HEK293 (cell line): Measurements from ENCODE around the gene GLB1L.

ENCODE experiments used
- CTCF ChIA-PET: fragments of 350-600 bp; formaldehyde crosslinking; extraction: SDS; loops from one replicate; lab custom pipeline; 2021; ENCODE audit warnings: antibody characterized with exemption; lab: Yijun Ruan, JAX
- POLR2A ChIA-PET: fragments of 300-600 bp; formaldehyde crosslinking; extraction: SDS; loops from one replicate; lab custom pipeline; 2020; ENCODE audit warnings: antibody characterized with exemption, inconsistent platforms; lab: Yijun Ruan, JAX
- H3K27ac ChIP-seq: fragments of 200-500 bp; sonication (Bioruptor generic); 2 replicates; pipeline ENCODE4 v1.5.1; 2014; ENCODE audit warnings: low read depth, low read length, control low read depth, inconsistent platforms; ENCODE audit errors: extremely low read depth
- H3K36me3 ChIP-seq, 2 experiments: fragments of 200-500 bp in 1 of 2; sonication (Bioruptor generic) in 1 of 2; 1 replicate in 1 of 2; 2 replicates in 1 of 2; pipeline ENCODE4 v1.5.1; 2014 to 2017; ENCODE audit warnings: inconsistent platforms in 2 of 2, low read length in 2 of 2; ENCODE audit not compliant: control insufficient read depth in 2 of 2, insufficient read depth in 1 of 2
- H3K4me1 ChIP-seq: fragments of 200-500 bp; sonication (Bioruptor generic); 2 replicates; pipeline ENCODE4 v1.5.1; 2014; ENCODE audit warnings: mild to moderate bottlenecking, low read length, inconsistent platforms; ENCODE audit not compliant: control insufficient read depth, insufficient read depth
- H3K4me3 ChIP-seq: 2 replicates; pipeline ENCODE4 v1.5.1; 2011; ENCODE audit warnings: low read depth, mild to moderate bottlenecking, control low read depth, low read length, moderate library complexity
- H3K9me3 ChIP-seq: fragments of 200-500 bp; sonication (Bioruptor generic); 2 replicates; pipeline ENCODE4 v1.5.1; 2014; ENCODE audit warnings: low read depth, low read length, inconsistent platforms; ENCODE audit not compliant: control insufficient read depth, insufficient read depth
- ATF2 ChIP-seq: fragments of 450-650 bp; formaldehyde crosslinking; IDR thresholded peaks from 2 replicates; pipeline ENCODE4 v1.5.1; 2016; ENCODE audit warnings: missing biosample characterization, missing genetic modification characterization, low read depth
- GLI2 ChIP-seq: fragments of 450-650 bp; formaldehyde crosslinking; IDR thresholded peaks from 2 replicates; pipeline ENCODE4; 2017; ENCODE audit warnings: missing biosample characterization, missing genetic modification characterization, low read depth, borderline replicate concordance
- GLIS2 ChIP-seq: fragments of 450-650 bp; formaldehyde crosslinking; IDR thresholded peaks from 2 replicates; pipeline ENCODE4 v1.5.1; 2016; ENCODE audit warnings: missing biosample characterization, missing genetic modification characterization
- KLF16 ChIP-seq: fragments of 450-650 bp; formaldehyde crosslinking; IDR thresholded peaks from 2 replicates; pipeline ENCODE4 v1.5.1; 2017; ENCODE audit warnings: missing biosample characterization, missing genetic modification characterization
- KLF9 ChIP-seq: fragments of 450-650 bp; formaldehyde crosslinking; IDR thresholded peaks from 2 replicates; pipeline ENCODE4 v1.5.1; 2016; ENCODE audit warnings: missing biosample characterization, missing genetic modification characterization, low read depth
- REST ChIP-seq: fragments of 450-650 bp; formaldehyde crosslinking; IDR thresholded peaks from 2 replicates; pipeline ENCODE4 v1.5.1; 2016; ENCODE audit warnings: missing biosample characterization, missing genetic modification characterization
- SP3 ChIP-seq: fragments of 450-650 bp; formaldehyde crosslinking; IDR thresholded peaks from 2 replicates; pipeline ENCODE4 v1.5.1; 2016; ENCODE audit warnings: missing biosample characterization, missing genetic modification characterization
- ZBTB17 ChIP-seq: fragments of 450-650 bp; formaldehyde crosslinking; IDR thresholded peaks from 2 replicates; pipeline ENCODE4 v1.5.1; 2016; ENCODE audit warnings: missing biosample characterization, missing genetic modification characterization
- ZBTB21 ChIP-seq: fragments of 450-650 bp; formaldehyde crosslinking; IDR thresholded peaks from 2 replicates; pipeline ENCODE4 v1.5.1; 2017; ENCODE audit warnings: missing biosample characterization, missing genetic modification characterization
- ZBTB49 ChIP-seq: fragments of 450-650 bp; formaldehyde crosslinking; IDR thresholded peaks from 2 replicates; pipeline ENCODE4 v1.5.1; 2016; ENCODE audit warnings: missing biosample characterization, missing genetic modification characterization, low read depth
- ZBTB8A ChIP-seq: fragments of 450-650 bp; formaldehyde crosslinking; IDR thresholded peaks from 2 replicates; pipeline ENCODE4 v1.5.1; 2016; ENCODE audit warnings: missing biosample characterization, missing genetic modification characterization
- ZIC2 ChIP-seq: fragments of 450-650 bp; formaldehyde crosslinking; IDR thresholded peaks from 2 replicates; pipeline ENCODE4 v1.5.1; 2016; ENCODE audit warnings: missing biosample characterization, missing genetic modification characterization
- ZNF335 ChIP-seq: fragments of 450-650 bp; formaldehyde crosslinking; conservative IDR thresholded peaks from 2 replicates; pipeline ENCODE4 v1.5.1; 2016; ENCODE audit warnings: missing biosample characterization, missing genetic modification characterization
- ZNF391 ChIP-seq: fragments of 450-650 bp; formaldehyde crosslinking; IDR thresholded peaks from 2 replicates; pipeline ENCODE4 v1.5.1; 2016; ENCODE audit warnings: low read depth, missing biosample characterization, missing genetic modification characterization, borderline replicate concordance
- ZNF426 ChIP-seq: fragments of 450-650 bp; formaldehyde crosslinking; IDR thresholded peaks from 2 replicates; pipeline ENCODE4 v1.5.1; 2017; ENCODE audit warnings: missing biosample characterization, missing genetic modification characterization, mild to moderate bottlenecking, inconsistent platforms, moderate library complexity
- ZNF449 ChIP-seq: fragments of 450-650 bp; formaldehyde crosslinking; IDR thresholded peaks from 2 replicates; pipeline ENCODE4 v1.5.1; 2017; ENCODE audit warnings: missing biosample characterization, mild to moderate bottlenecking, missing genetic modification characterization, moderate library complexity
- ZNF596 ChIP-seq: fragments of 450-650 bp; IDR thresholded peaks from 2 replicates; pipeline ENCODE4 v1.5.0; 2018; ENCODE audit warnings: missing biosample characterization, mild to moderate bottlenecking, missing genetic modification characterization, moderate library complexity
- ZNF629 ChIP-seq: fragments of 450-650 bp; formaldehyde crosslinking; IDR thresholded peaks from 2 replicates; pipeline ENCODE4 v1.5.1; 2017; ENCODE audit warnings: missing biosample characterization, missing genetic modification characterization
- ZNF658 ChIP-seq: fragments of 450-650 bp; formaldehyde crosslinking; IDR thresholded peaks from 2 replicates; pipeline ENCODE4; 2016; ENCODE audit warnings: missing biosample characterization, missing genetic modification characterization
- ZSCAN30 ChIP-seq: fragments of 450-650 bp; IDR thresholded peaks from 2 replicates; pipeline ENCODE4 v1.5.1; 2018; ENCODE audit warnings: missing biosample characterization, mild to moderate bottlenecking, missing genetic modification characterization, moderate library complexity

The GLB1L gene

GRCh38 chr2:219207134-219207883, 37.9 kb downstream of the GLB1L start:
- ChIA-PET POLR2A (interaction anchor here (0.6 to 2.6 kb wide), 16 partner anchors 11 to 337 kb away, joined by 3 to 42 read pairs (median 6); partner anchors contain the start of genes ABCB6, ANKZF1, ATG9A and CNPPD1), CTCF (interaction anchor here (0.7 to 3.2 kb wide), 5 partner anchors 34 to 499 kb away, joined by 3 to 8 read pairs (median 3); partner anchors contain the start of genes GLB1L and STK16)
- H3K36me3 ChIP-seq = peaks cover 9 to 46% of the 10 kb centered on the region in 2 experiments; a peak in 2 of 3 replicates
- H3K4me1 ChIP-seq = peaks cover 8% of the 10 kb centered on the region
- TF ChIP-seq ZBTB21 = no peak
- peak; percentile 35; the same call in 1 of the 2 replicates for TF ChIP-seq GLIS2
- no peak for TF ChIP-seq ZIC2 (tag by site-specific recombination)
- TF ChIP-seq KLF9 (tag by site-specific recombination) = peak; percentile 27; the same call in 1 of the 2 replicates
- peak; percentile 26; the same call in 1 of the 2 replicates for TF ChIP-seq SP3 (tag by site-specific recombination)
- peak; percentile 12; the same call in 1 of the 2 replicates for TF ChIP-seq KLF16
- TF ChIP-seq GLI2 = no peak
- TF ChIP-seq ZNF596 (tag by site-specific recombination) = no peak
- no peak for TF ChIP-seq ZBTB49
- peak; percentile 71 for TF ChIP-seq ZNF335
- peak; percentile 40 for TF ChIP-seq ZBTB17 (tag by site-specific recombination)
- no peak overlapping the region; the same call in 1 of the 2 replicates for H3K27ac ChIP-seq
- H3K9me3 ChIP-seq = no peaks in the 10 kb centered on the region
- H3K4me3 ChIP-seq = peak overlapping the region; percentile 76

GRCh38 chr2:219206328-219207133, 38.7 kb downstream of the GLB1L start, which contains the start of gene ZFAND2B:
Gene ZFAND2B, plus strand, starts transcription at chr2:219206782. Its CDS starts 206 bp downstream, at chr2:219206988.
- CTCF ChIA-PET = interaction anchor here (0.6 to 1.4 kb wide), 10 partner anchors 12 to 1980 kb away, joined by 3 to 5 read pairs (median 3); partner anchors contain the start of genes GLB1L and STK16
- POLR2A ChIA-PET = interaction anchor here (0.6 to 2.6 kb wide), 23 partner anchors 10 to 337 kb away, joined by 3 to 42 read pairs (median 4); partner anchors contain the start of genes ABCB6, ANKZF1, ATG9A and CNPPD1
- Histone ChIP-seq H3K9me3 (no peaks in the 10 kb centered on the region), H3K4me3 (peak within 1 kb of the TSS; percentile 76), H3K4me1 (peaks cover 8% of the 10 kb centered on the region), H3K27ac (peak within 1 kb of the TSS; percentile 61), H3K36me3 (peaks cover 5 to 41% of the 10 kb centered on the region in 2 experiments; a peak in 2 of 3 replicates)
- TF ChIP-seq ZNF335 = peak; percentile 50
- TF ChIP-seq ZNF449 (tag by site-specific recombination) = no peak
- TF ChIP-seq ZBTB8A (tag by site-specific recombination) = peak; percentile 88
- peak; percentile 21; the same call in 1 of the 2 replicates for TF ChIP-seq ZSCAN30 (tag by site-specific recombination)
- TF ChIP-seq REST (tag by site-specific recombination) = no peak; the same call in 1 of the 2 replicates
- TF ChIP-seq ZNF426 = no peak
- no peak for TF ChIP-seq ZNF658
- peak; percentile 33; the same call in 1 of the 2 replicates for TF ChIP-seq ZNF391 (tag by site-specific recombination)
- TF ChIP-seq ATF2 (tag by site-specific recombination) = peak; percentile 78
- peak; percentile 47; the same call in 1 of the 2 replicates for TF ChIP-seq ZNF629 (tag by site-specific recombination)
